8988T (cell line): ENCODE measurements around the gene PGLYRP2.

ENCODE experiments used
- DNase-seq: peaks from one replicate; pipeline ENCODE4 v3.0.0; 2011

The PGLYRP2 gene

DNA sequence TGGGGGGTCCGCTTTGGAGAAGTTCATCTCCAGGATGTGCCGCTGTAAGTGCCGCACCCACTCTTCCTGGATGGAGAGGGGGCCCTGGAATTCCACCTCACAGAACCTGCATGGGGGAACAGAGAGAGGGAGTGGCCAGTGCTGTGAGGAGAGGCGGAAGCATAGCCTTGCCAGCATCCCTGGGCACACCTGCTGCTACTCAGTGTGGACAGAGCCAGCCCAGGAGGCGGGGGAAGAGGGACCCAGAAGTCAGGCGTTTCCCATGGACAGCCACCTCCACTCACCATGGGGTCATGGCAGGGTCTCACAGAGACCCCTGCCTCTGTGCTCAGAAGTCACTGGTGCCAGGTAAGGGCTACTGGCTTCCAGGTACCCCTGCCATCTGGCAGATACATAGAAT is 56.2 kb downstream of the PGLYRP2 start:
- DNase-seq, result no peak

DNA sequence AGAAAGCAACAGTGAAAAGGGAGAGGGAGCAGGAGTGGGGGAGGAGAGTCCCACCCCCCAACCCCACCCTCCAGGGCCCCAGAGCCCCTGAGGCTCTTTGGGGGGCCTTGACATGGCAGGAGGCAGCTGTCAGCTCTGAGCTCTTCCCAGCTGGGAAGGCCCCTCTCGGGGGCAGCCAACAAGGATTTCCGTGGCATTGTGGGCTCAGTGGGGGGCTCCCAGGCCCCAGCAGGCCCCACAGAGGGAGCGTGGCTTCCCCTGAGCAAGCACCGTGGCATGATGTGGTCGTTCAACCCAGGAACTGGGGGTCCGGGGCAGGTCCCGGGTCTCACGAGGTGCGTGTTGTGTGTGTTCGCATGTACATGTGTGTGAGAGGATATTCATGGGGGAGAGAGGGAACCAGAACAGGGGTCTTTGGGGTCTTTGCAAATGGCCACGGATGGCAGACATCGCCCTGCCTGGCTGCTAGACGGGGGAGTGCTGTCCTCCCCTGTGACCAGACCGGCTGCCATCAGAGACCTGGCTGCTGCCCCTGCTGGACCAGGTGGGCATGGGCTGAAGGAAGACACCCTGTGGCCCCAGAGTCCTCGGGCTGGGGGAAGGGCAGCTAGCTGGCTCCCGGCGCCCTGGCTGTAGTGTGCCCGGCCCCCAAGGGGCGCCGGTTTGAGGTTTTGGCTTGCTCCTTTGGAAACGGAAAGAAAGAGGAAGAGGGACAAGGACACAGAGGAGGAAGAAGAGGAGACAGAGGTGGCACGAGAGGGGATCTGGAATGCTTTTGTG is 56.8 kb downstream of the PGLYRP2 start:
- DNase-seq, result no peak

DNA sequence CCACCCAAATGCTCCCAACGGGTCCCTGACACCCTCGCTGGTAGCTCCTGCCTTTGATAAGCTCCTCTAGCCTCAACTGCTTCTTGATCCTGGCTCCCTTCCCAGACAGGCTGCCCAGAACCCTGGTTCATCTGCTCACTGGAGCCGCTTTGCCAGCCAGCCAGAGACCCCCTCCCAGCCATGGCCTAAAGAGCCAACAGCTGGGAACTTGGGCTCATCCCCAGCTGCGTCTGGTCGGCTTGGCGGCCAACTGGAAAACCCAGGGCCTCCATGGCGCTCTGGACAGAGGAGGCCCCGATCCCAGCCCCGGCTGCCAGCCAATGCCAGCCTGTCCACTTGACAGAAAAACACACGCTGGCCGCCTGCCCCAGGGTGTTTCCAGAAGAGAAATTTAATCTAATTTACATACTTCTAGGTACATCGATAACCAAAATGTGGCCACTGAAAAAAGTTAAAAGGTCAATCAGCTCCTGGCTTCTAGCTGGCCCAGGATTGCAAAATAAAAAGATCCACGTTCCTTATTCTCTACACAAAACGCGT is 57.5 kb downstream of the PGLYRP2 start:
- DNase-seq, result no peak

DNA sequence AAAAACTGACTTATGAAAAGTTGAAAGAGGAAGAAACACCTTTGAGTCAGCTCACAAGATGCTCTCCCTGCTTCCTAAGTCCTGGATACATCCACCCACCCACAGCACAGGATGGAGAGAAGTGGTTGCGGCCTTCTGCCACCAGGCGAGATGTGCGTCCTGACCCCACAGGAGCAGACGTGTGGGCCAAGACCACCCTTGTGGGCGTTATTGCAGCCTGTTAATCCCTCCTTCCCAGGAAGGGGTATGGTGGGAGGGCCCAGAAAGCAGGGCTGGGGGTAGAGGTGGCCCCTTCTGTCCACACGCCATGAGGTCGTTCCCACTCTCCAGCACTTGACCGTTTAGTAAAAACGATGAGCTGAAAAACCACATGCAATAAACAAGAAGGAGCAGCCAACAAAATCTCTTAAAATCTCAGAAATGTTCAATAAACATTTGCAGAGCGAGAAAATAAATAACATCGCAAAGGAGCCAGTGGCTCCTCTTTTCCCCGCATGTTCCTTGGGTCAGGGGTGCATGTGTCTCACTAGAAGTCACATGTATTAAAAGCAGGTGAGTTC is 58.1 kb downstream of the PGLYRP2 start:
- no peak for DNase-seq

DNA sequence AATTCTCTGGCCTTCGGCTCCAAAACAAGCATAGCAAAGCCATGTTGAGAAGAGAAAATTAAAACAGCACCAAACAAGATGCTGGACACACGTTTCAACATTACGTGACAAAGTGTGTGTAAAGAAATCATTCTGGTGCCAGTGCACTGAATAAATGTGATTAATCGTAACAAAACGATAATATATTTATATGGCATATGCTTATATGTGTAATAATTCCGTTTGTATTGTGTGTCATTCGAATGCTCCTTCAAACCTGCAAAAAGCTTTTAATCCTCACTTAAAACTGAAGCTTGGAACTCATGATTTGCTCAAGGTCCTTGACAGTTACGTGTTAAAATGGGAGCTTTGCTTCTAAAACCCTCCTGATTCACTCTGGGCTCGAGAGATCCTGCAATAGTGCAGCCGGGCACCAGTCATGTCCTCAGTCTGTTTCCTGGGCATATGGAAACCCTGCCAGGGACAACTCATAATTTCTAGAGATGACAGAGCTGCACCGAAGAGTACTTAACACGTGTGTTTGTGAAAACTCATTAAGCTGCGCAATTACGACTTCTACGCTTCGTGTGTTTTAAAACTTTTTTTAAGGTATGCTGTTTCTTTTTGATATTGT is 59.8 kb downstream of the PGLYRP2 start:
- DNase-seq, result no peak
